ENCODE results near the gene DRP2.
"Not testable (repeated sequence)": the region's sequence is repeated elsewhere in the genome, so short reads cannot be mapped to it uniquely, and the experiment has no call there.

Gene DRP2

DNA sequence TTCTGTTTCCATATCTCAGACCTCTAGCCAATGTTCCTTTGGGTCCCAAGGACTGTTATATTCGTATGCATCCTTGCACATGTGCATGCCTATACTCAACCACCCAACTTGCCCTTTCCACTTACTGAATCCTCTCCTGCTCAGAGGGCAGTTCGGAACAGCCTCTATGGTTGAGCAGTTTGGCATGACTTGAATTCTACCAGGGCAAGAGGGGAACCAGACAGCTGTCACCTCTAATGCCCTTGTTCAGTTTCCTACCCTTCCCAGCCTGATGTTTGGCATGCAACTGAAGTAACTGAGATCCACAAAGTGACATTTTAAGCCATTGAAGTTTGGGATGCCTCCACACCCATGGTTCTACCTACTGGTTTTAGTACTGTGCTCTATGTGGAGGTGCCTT, 17.5 kb downstream of the DRP2 start:
- DNase-seq, result no peak

- DNase-seq, result no peak
Observed at GRCh38 chrX:101241531-101241930, 21.9 kb downstream of the DRP2 start.

DNA sequence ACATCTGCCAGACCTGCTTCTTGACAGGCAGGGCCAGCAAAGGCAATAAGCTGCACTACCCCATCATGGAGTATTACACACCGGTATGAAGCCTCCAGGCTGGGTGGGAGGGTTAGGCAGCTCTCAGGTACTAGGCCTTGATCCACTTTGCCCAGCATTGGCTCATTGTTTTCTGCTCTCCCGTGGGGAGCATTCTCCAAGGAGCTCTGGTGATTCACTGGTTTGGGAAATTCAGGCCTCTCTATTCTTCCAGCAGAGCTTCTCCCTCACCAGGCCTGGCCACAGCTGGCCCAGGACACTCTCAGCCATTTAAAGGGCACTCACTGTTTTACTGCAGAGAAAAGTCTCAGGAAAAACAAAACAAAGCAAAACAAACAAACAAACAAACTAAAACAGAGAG, 33.0 kb downstream of the DRP2 start:
- DNase-seq, result no peak

- no peak for DNase-seq
Observed at GRCh38 chrX:101257448-101258258, 38.1 kb downstream of the DRP2 start.

GRCh38 chrX:101258259-101258581, 38.6 kb downstream of the DRP2 start:
- no peak for DNase-seq

- no peak for DNase-seq
Observed at GRCh38 chrX:101260435-101260834, 40.8 kb downstream of the DRP2 start.

GRCh38 chrX:101262590-101262989, 43.0 kb downstream of the DRP2 start:
- no peak for DNase-seq

- DNase-seq, result no peak
Observed at GRCh38 chrX:101263766-101264165, 44.2 kb downstream of the DRP2 start.

GRCh38 chrX:101265869-101266428, 46.4 kb downstream of the DRP2 start:
- DNase-seq, result no peak

DNA sequence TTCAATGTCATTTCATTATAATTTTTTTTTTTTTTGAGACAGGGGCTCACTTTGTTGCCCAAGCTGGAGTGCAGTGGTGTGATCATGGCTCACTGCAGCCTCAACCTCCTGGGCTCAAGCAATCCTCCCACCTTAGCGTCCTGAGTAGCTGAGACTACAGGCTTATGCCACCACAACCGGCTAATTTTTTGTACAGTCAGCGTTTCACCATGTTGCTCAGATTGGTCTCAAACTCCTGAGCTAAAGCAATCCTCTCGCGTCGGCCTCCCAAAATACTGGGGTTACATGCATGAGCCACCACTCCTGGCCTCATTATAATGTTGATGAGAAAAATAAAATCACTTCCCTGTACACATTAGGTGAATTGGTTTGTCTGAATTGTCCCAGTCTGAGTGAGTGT, 54.6 kb downstream of the DRP2 start:
- DNase-seq, result no peak

DNA sequence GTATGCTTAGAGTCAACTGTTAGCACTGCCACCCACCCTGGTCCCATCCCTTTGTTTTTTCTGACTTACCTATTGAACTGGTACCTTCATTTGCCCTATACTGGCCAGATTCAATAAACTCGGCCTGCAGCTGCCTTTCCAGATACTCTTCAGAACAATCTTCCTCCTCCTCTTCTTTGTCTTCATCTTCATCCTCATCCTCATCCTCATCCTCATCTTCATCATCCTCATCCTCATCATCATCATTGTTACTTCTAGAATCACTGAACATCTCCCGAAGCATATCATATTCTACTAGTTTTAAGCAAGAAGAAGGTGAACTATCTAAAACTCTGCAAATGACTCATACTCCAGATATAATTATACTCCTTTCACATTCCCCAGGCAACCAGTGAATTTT, 56.7 kb downstream of the DRP2 start:
- DNase-seq, result no peak

DNA sequence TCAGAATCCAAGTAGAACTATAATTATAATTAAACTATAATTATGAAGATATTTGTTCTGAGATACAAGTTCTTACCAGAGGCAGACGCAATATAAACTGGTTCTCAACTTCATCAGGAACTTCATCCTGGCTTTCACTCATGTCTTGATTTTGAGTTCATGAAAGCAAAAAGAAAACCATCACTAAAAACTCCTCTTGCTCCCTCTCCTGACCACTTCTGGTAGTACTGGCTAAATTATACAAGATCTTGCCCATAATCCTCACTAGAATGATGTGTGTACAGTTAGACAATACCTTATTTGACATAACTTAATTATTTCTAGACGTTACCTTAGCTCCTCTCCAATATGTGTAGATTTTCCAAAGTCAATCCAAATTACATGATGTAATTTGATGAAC, 67.8 kb downstream of the DRP2 start:
- no peak for DNase-seq

- no peak for DNase-seq
Observed at GRCh38 chrX:101290957-101291603, 71.5 kb downstream of the DRP2 start, which contains the start of gene TAF7L. TAF7L (minus strand) TSS chrX:101291334; CDS start chrX:101287543, 3,791 bp downstream.

- not testable (repeated sequence) for DNase-seq
Observed at GRCh38 chrX:101295603-101296002, 76.0 kb downstream of the DRP2 start.

DNA sequence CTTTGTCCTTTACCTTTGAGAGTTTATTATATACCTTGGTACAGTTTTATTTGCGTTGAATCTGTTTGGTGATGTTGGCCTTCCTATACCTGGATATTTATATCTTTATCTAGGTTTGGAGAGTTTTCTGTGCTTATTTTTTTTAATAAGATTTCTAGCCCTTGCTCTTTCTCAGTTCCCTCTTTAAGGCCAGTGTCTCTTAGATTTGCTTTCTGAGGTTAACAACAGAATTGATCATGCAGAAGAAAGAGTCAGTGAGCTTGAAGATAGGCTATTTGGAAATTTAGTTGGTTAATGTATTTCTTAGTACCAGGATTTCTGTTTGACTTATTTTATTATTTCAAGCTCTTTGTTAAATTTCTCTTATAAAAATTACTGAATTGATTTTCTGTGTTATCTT, 84.2 kb downstream of the DRP2 start:
- DNase-seq, result no peak

All from stimulated activated CD4-positive, alpha-beta T cell treated with anti-CD3 and anti-CD28 coated beads, Interleukin-1b, Interleukin-23, amount 100 ng/mL, for 48 hours (primary cell).